GM12891 (cell line): ENCODE data around the gene AGRN.

Source experiments
- POLR2A ChIP-seq: IDR thresholded peaks from 2 replicates; pipeline ENCODE4 v1.6.1; 2011; ENCODE audit warnings: low read depth, low read length, control low read depth
- POLR2AphosphoS5 ChIP-seq: IDR thresholded peaks from 2 replicates; pipeline ENCODE4 v1.6.1; 2011; ENCODE audit warnings: low read depth, low read length, control low read depth
- SPI1 ChIP-seq: IDR thresholded peaks from 2 replicates; pipeline ENCODE4 v1.6.1; 2011; ENCODE audit warnings: low read depth, low read length, control low read depth
- TAF1 ChIP-seq: IDR thresholded peaks from 2 replicates; pipeline ENCODE4 v1.6.1; 2011; ENCODE audit warnings: low read depth, low read length, control low read depth

GRCh38 chr1:981491-981954, 38.4 kb upstream of the AGRN start:
- TF ChIP-seq POLR2A (no peak), POLR2AphosphoS5 (no peak), TAF1 (no peak), SPI1 (no peak)
